GM12865 (cell line): ENCODE results near the gene KLF3.

ENCODE experiments used
- DNase-seq: peaks from one replicate; pipeline ENCODE4 v3.0.0; 2010; ENCODE audit warnings: low read depth
- H3K4me3 ChIP-seq: 2 replicates; pipeline ENCODE4 v1.5.1; 2011; ENCODE audit warnings: mild to moderate bottlenecking, low read depth, low read length, control low read depth
- CTCF ChIP-seq: IDR thresholded peaks from 2 replicates; pipeline ENCODE4 v1.5.1; 2011; ENCODE audit warnings: low read length, control low read depth, low read depth, inconsistent platforms; ENCODE audit not compliant: insufficient read depth; ENCODE audit errors: missing control alignments

Gene KLF3

GRCh38 chr4:38630519-38630918, 33.5 kb upstream of the KLF3 start:
- no peak overlapping the region for H3K4me3 ChIP-seq
- no peak for TF ChIP-seq CTCF
- DNase-seq: no peak

- TF ChIP-seq CTCF: no peak
- DNase-seq: no peak
- no peak overlapping the region for H3K4me3 ChIP-seq
Measured at GRCh38 chr4:38634047-38634759, 29.8 kb upstream of the KLF3 start.

GRCh38 chr4:38639242-38639641, 24.8 kb upstream of the KLF3 start:
- no peak for DNase-seq
- H3K4me3 ChIP-seq: no peak overlapping the region
- no peak for TF ChIP-seq CTCF

GRCh38 chr4:38641811-38642210, 22.2 kb upstream of the KLF3 start:
- TF ChIP-seq CTCF: no peak
- H3K4me3 ChIP-seq: no peak overlapping the region
- no peak for DNase-seq

- H3K4me3 ChIP-seq: no peak overlapping the region
- TF ChIP-seq CTCF: no peak
- no peak for DNase-seq
Measured at GRCh38 chr4:38644201-38644600, 19.8 kb upstream of the KLF3 start.

- DNase-seq: no peak
- no peak for TF ChIP-seq CTCF
- no peak overlapping the region for H3K4me3 ChIP-seq
Measured at GRCh38 chr4:38647101-38647819, 16.7 kb upstream of the KLF3 start.
